Stimulated activated CD4-positive, alpha-beta T cell treated with anti-CD3 and anti-CD28 coated beads, Interleukin-1b, Interleukin-23, amount 100 ng/mL, for 24 hours (primary cell): ENCODE measurements around the gene GRIA2.

Experiments used
- DNase-seq, 4 experiments: peaks; one replicate each; pipeline ENCODE4 v3.0.0-alpha.2; 2020; ENCODE audit warnings: low read depth in 4 of 4, low spot score in 1 of 4

GRIA2 gene

DNA sequence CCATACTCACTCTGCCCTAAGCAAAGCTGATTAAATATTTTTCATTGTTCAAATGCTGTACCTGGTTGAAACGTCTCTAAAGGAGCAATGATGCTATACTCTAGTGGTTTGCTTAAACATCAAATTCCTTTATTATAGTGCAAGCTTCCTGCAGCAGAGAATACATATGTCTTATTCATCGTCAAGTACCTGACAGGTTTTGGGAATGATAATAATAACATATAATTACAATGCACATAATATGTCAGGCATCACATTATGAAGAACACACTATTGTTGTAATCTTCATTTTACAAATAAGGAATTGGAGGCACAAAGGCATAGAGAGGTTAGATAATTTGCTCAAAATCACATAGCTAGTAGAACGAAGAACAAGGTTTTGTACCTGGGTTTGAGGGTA lies 151.6 kb downstream of the GRIA2 start:
- DNase-seq = no peak

DNA sequence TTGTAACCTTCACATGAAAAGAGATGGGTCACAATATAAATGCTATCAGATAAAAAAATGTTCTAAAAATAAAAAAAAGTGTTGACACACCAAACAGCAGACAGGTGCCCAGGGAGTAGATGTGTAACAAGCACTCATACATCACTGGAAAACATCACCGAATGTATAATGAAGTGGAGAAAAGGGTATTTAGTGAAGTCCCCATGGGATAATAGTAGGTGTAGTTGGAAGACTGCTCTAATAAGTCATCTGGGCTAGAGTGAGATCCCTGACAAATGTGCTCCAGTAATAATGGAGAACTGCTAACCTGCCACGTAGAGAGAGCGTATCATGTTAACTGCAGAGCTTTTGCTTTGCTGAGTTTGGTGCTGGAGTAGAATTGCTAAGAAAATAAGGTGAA lies 152.0 kb downstream of the GRIA2 start:
- DNase-seq = no peak

DNA sequence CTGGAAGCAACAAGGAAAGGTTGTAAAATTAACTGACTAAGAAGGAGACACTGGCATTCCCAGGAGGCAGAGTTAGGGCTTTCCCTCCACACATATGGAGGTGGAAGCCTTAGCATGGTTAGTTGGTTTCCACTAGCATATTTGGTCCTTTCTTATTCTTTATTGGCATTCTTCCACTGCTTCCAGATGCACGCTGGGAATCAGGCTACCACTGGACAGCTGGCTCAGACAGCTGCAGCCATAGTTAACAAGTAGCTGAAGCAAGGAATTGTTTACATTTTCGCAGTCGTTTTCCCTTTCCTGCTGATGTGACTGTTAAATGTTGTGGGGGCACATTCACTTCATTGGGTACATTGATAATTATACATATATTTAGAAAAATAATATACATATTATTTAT lies 169.2 kb downstream of the GRIA2 start:
- DNase-seq = no peak

DNA sequence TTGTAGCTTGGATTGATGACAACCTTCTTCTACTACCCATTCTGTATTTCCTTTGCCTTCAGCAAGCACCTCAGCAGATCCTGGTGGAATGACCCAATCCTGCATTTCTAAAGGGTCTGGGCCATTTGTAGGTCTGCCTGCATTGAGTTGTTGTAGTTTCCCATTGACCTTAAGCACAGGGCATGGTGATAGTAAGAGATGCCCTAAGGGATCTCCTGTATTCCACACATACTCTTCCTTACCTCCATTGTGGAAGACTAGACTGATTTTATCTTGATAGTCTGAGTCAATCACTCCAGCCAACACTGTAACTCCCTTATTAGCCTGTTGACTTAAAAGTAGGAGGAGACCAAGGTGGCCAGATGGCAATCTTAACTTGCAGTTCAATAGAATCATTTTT lies 184.5 kb downstream of the GRIA2 start:
- DNase-seq = no peak
